Thoracic aorta (tissue), 2 donors: ENCODE results near the gene PTPRN2. TPM values are rescaled to one million over a fixed set of nuclear protein-coding genes. Genes with fewer than 3 reads are reported as not detected.

Source experiments
- ATAC-seq: fragments of 150-250 bp; one replicate; pipeline ENCODE4 v1.8.0; 2017; ENCODE audit warnings: low read depth; ENCODE audit not compliant: insufficient number of reproducible peaks, low FRiP score
- DNase-seq: peaks from one replicate; pipeline ENCODE4 v3.0.0-alpha.2; 2020; ENCODE audit warnings: low spot score
- H3K27ac ChIP-seq, 2 donors: fragments of 200-600 bp; sonication (generic); 1 replicate in 1 of 2; 2 replicates in 1 of 2; pipeline ENCODE4 v1.5.1; 2016; ENCODE audit warnings: mild to moderate bottlenecking in 2 of 2, moderate library complexity in 2 of 2
- H3K27me3 ChIP-seq: fragments of 200-600 bp; sonication (generic); replicated peaks from 2 replicates; pipeline ENCODE4 v1.6.0; 2016; ENCODE audit warnings: mild to moderate bottlenecking; ENCODE audit not compliant: insufficient read depth
- H3K36me3 ChIP-seq: fragments of 200-600 bp; sonication (generic); one replicate; pipeline ENCODE4 v1.5.1; 2016
- H3K4me1 ChIP-seq, 2 donors: fragments of 200-600 bp; sonication (generic); 1 replicate in 1 of 2; 2 replicates in 1 of 2; pipeline versions ENCODE4 v1.5.1 to v1.6.0; 2016; ENCODE audit warnings: low read depth in 2 of 2, mild to moderate bottlenecking in 1 of 2; ENCODE audit not compliant: control insufficient read depth in 1 of 2
- H3K4me3 ChIP-seq: fragments of 200-600 bp; sonication (generic); 2 replicates; pipeline ENCODE4 v1.5.1; 2016; ENCODE audit warnings: mild to moderate bottlenecking
- H3K9me3 ChIP-seq: fragments of 200-600 bp; sonication (generic); 2 replicates; pipeline ENCODE4 v1.5.1; 2016
- CTCF ChIP-seq: fragments of 200-600 bp; sonication (generic); IDR thresholded peaks from one replicate; pipeline ENCODE4 v1.5.1; 2019; ENCODE audit warnings: antibody characterized with exemption
- total RNA-seq, 2 donors: library from RNA; depleted of rRNA; stranded (reverse); fragments of >200 nt; gene quantifications; one replicate each; pipeline versions ENCODE4 v1.1.0 to v1.2.3, GENCODE V29; 2016

Gene PTPRN2
- total RNA-seq, 2 donors from 2014 or later, result 2.2 to 3.1 TPM

GRCh38 chr7:158054081-158054480 is 533.5 kb downstream of the PTPRN2 start:
- H3K27me3 ChIP-seq, result no peaks in the 10 kb centered on the region
- H3K9me3 ChIP-seq, result no peaks in the 10 kb centered on the region
- H3K4me3 ChIP-seq, result no peak overlapping the region
- DNase-seq (no peak), ATAC-seq (no peak)
- H3K36me3 ChIP-seq, result no peaks in the 10 kb centered on the region
- H3K27ac ChIP-seq, result no peak overlapping the region
- H3K4me1 ChIP-seq, result no peaks in the 10 kb centered on the region
- no peak for TF ChIP-seq CTCF

GRCh38 chr7:158053183-158053915 is 534.3 kb downstream of the PTPRN2 start:
- ATAC-seq (no peak), DNase-seq (no peak)
- Histone ChIP-seq H3K27me3 (no peaks in the 10 kb centered on the region), H3K4me1 (no peaks in the 10 kb centered on the region), H3K4me3 (no peak overlapping the region), H3K9me3 (no peaks in the 10 kb centered on the region), H3K36me3 (no peaks in the 10 kb centered on the region), H3K27ac (no peak overlapping the region)
- no peak for TF ChIP-seq CTCF

- Histone ChIP-seq H3K4me1 (no peaks in the 10 kb centered on the region), H3K9me3 (no peaks in the 10 kb centered on the region), H3K27me3 (no peaks in the 10 kb centered on the region), H3K36me3 (no peaks in the 10 kb centered on the region), H3K27ac (no peak overlapping the region), H3K4me3 (no peak overlapping the region)
- DNase-seq, result no peak
- TF ChIP-seq CTCF, result no peak
- no peak for ATAC-seq
Observed at GRCh38 chr7:158052381-158053060, 535.1 kb downstream of the PTPRN2 start.

GRCh38 chr7:158051776-158052175 is 535.8 kb downstream of the PTPRN2 start:
- no peak for TF ChIP-seq CTCF
- Histone ChIP-seq H3K27ac (no peak overlapping the region), H3K9me3 (no peaks in the 10 kb centered on the region), H3K4me3 (no peak overlapping the region), H3K36me3 (no peaks in the 10 kb centered on the region), H3K27me3 (no peaks in the 10 kb centered on the region), H3K4me1 (no peaks in the 10 kb centered on the region)
- ATAC-seq (no peak), DNase-seq (no peak)

- no peak for TF ChIP-seq CTCF
- Histone ChIP-seq H3K4me3 (no peak overlapping the region), H3K4me1 (no peaks in the 10 kb centered on the region), H3K27me3 (no peaks in the 10 kb centered on the region), H3K9me3 (no peaks in the 10 kb centered on the region), H3K36me3 (no peaks in the 10 kb centered on the region), H3K27ac (no peak overlapping the region)
- ATAC-seq (no peak), DNase-seq (no peak)
Observed at GRCh38 chr7:158050978-158051651, 536.5 kb downstream of the PTPRN2 start.
